Jurkat, Clone E6-1 (cell line): Measurements from ENCODE around the gene SHISAL1.

Experiments
- DNase-seq: peaks from one replicate; pipeline ENCODE4 v3.0.0-alpha.2; 2011; ENCODE audit warnings: low read depth, low spot score
- H3K4me3 ChIP-seq: 2 replicates; pipeline ENCODE4 v1.5.1; 2011; ENCODE audit warnings: mild to moderate bottlenecking, low read length, control low read depth, moderate library complexity

Gene SHISAL1

DNA sequence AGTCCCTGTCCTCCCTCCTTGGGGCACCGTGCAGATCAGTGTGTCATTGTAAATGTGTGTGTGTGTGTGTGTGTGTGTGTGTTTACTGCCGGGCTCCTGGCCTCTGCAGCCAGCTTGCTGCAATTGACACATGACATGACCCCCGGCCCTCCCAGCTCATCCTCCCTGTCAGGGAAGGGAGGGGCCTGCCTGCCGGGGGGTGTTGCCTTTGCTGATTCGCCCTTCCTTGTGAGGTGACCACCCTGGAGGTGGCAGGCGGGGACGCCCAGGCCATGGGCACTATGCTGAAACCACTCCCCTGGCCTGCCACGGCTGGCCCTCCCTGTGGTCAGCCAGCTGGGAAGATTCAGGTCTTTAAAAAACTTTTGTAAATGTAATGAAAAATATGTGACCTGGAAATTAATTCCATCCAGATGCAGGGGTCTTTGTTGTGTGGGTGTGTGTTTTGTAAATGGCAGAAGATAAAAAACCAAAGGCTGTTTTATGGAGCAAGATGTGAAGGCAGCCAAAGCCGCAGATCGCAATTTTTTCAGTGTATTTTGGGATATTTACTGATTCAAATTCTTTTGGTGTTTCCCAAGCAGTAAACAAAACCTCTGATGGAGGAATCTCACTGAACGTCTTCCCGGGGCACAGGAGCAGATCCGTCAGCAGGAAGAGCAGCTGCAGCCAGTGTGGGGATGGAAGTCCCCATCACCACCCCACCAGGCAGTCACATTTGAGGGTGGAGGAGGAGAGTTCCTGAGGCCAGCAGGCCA, 23.2 kb downstream of the SHISAL1 start:
- H3K4me3 ChIP-seq = no peak overlapping the region
- DNase-seq = no peak

DNA sequence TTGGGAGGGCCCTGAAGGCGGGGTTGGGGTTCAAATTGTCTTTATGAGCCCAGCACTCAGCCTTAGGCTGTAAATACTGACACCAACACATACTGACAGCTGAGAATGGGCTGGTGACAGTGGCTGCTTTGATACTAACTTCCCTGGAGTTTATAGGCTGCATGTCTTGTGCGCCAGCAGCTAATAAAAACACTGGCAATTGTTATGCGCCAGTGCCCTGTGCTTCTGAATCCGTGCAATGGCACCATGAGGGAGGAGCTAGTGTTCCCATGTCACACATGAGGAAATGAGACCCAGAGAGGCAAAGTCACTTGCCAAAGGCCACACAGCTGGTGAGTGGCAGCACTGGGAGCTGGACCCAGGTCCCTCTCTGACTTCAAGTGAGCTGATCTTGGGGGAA, 23.8 kb downstream of the SHISAL1 start:
- H3K4me3 ChIP-seq = no peak overlapping the region
- DNase-seq = no peak

DNA sequence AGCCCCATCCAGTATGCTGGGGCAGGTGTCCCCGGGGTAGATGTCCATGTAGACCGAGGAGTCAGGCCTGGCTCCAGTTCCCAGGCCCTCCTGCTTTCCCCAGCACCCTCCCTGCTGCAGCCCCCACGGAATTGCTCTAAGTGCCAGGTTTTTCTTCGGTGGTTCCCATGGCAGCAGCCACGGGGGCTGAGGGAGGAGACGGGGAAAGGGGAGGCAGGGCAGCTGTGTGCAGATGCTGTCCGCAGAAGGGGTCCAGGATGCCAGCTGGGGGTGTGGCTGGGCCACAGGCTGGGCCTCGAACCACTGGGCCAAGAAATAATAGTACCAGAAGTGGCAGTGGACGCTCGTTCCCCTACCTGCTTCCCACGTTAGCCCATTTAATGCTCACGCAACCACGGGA, 25.0 kb downstream of the SHISAL1 start:
- H3K4me3 ChIP-seq = no peak overlapping the region

DNA sequence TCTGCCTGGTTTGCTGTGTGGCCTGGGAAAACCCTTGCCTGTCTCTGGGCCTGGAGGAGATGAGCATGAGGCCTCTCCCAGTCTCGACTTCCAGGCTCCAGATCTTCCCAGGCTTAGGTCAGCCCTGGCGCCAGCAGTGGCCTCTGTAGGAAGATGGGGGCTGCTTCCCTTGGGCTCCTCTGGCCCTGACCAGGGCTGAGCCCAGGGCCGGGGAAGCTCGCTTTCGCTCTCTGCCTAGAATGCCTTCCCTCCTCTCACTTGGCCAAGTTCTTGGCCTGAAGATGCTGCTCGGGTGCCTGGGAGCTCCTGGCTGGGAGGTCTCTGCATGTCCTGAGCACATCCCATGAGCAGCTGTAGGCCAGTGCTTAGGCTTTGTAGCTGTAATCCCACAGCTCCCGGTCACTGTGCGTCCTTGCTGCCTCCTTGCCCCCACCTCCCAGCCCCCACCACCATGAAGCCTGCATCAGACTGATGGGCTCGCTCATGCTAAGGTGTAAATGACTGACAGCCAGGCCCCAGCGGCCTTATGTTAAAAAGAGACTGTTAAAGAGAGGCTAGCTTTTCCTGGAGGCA, 25.5 kb downstream of the SHISAL1 start:
- H3K4me3 ChIP-seq = no peak overlapping the region
- no peak for DNase-seq

More for the DNA sequence above, 25.0 kb downstream of the SHISAL1 start:
- no peak for DNase-seq

DNA sequence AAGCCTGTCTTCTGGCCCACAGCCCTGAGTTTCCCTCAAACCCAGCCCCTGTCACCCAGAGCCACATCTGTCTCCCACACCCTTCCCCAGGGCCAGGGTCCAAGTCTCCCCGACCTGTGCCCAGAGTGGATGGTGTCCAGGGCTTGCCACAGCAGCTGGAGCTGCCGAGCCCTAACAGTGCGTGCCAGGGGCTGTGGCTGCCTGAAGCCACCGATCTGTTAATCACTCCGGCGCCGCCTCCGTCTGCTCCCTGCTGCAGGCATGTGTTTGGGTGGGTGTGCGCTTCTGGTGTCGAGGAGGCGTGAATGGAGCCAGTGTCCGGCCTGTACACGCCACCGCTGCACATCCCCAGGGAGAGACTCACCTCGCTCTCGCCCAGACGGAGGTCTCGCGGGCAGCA, 26.1 kb downstream of the SHISAL1 start:
- H3K4me3 ChIP-seq = no peak overlapping the region
- DNase-seq = no peak

DNA sequence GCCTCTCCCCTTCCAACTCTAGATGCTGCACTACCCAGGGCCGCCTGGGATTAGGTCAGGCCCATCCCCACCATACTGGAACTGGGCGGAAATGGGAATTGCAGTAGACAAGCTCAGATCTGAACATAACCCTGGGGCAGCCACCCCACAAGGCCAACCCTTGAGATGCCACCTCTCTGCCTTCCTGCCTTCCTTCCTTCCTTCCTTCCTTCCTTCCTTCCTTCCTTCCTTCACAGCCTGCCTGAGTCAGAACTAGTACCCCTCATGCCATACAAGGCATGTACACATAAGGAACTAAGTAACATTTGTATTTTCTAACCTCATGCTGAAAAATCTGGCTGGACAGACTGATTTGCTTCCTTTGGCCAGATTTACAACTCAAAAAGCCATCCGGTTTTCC, 28.0 kb downstream of the SHISAL1 start:
- DNase-seq = no peak
- H3K4me3 ChIP-seq = no peak overlapping the region

DNA sequence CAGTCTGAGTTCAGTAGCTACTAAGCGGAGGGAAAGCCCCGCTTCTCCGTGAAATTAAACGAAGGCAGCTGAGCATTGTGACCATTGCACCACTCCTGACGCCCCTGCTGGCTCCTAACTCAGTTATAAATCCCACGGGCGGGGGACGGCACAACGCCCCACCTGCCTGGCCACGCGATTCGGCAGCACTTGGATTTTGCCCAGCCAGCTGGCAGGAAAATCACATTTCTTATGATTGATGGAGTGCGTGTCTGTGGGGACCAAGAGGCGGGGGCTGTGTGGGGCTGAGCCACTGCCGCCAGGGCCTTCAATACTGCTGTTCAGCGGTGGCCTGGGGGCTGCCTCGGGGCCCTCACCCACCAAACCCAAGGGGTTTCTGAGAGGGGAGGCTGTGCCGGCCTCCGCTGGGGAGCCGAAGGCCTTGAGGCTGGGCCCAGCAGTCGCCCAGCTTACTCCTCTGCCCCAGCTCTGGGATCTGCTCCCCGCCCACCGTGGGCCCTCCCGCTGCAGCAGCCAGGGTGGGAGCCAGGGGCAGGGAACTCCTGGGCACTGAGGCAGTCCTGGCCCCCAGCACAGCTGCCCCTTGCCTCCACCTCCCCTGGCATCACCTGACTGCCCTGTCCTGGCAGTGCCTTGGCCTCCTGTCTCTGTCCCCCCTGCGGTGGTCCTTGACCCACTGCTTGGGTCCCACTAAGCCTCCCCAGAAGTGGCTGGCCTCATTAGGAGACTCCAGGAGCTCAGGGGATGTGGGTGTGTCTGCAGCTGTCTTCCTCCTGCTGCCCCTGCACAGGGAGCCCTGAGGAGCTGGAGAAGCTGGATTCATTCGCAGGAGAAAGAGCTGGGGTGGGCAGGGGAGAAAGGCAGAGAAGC, 30.7 kb downstream of the SHISAL1 start:
- no peak overlapping the region for H3K4me3 ChIP-seq
- DNase-seq = no peak

DNA sequence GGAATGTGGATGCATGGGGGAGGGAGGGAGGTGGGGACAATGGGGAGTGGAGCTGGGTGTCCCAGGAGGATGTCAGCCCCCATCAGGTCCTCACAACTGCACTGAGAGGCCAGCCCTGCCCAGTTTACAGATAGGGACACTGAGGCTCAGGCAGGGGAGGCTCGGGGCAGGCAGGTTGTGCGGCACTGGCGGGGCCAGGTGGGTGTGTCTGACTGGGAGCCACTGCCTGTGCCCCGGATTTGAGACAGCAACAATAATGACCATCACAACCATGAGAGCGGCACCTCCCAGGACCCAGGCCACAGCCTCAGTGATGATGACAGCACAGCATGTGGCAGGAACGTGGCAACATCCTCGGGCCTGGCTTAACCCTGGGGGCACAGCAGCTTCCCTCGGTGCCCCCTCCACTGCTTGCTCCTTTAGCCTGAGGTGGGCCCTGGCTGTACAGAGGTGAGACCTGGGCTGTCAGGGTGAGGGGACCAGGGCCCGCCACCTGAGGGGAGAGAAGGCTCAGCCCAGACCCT, 32.0 kb downstream of the SHISAL1 start:
- DNase-seq = no peak
- no peak overlapping the region for H3K4me3 ChIP-seq

DNA sequence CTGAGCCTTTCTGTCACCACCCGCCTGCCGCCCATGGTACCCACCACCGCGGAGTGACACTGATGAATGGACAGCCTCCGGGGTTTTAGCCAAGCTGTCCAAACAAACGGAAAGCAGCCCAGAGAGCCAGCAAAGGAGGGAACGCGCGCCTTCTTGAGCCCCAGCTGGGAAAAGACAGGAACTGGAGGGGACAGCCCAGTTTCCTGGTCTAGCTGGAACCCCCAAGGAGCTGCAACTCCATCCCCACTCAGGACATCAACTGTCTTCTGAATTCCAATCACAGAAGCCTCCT, 33.7 kb downstream of the SHISAL1 start:
- no peak for DNase-seq
- no peak overlapping the region for H3K4me3 ChIP-seq

DNA sequence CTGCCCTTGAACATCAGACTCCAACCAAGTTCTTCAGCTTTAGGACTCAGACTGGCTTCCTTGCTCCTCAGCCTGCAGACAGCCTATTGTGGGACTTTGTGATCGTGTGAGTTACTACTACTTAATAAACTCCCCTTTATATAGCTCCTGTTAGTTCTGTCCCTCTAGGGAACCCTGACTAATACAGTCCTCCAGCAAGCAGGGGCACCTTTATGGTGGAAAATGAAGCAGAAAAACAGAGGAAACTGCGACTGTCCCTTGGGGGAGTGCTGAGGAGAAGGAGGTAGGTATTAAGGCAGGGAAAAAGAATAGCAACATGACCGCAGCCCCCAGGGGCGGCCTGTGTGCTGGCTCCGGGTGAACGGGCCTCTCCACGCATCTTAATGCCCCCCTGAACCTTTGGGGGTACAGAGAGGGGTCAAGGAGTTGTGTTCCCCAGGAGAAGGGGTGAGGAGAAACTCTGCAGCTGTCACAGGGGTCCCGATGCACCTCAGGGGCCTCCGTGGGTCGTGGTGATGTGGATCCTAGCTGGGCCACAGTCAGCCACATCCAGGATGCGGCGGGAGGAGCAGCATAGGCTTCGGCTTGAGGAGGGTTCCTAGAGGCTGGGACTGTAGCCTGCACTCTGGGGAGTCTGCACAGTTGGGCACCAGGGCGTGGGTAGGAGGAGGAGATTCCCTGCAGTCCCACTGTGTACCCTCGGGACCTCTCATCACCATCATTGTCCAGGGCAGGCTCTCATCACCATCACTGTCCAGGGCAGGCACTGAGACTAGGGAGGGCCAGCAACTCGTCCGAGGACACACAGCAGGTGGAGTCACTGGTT, 34.3 kb downstream of the SHISAL1 start:
- H3K4me3 ChIP-seq = no peak overlapping the region
- DNase-seq = no peak

DNA sequence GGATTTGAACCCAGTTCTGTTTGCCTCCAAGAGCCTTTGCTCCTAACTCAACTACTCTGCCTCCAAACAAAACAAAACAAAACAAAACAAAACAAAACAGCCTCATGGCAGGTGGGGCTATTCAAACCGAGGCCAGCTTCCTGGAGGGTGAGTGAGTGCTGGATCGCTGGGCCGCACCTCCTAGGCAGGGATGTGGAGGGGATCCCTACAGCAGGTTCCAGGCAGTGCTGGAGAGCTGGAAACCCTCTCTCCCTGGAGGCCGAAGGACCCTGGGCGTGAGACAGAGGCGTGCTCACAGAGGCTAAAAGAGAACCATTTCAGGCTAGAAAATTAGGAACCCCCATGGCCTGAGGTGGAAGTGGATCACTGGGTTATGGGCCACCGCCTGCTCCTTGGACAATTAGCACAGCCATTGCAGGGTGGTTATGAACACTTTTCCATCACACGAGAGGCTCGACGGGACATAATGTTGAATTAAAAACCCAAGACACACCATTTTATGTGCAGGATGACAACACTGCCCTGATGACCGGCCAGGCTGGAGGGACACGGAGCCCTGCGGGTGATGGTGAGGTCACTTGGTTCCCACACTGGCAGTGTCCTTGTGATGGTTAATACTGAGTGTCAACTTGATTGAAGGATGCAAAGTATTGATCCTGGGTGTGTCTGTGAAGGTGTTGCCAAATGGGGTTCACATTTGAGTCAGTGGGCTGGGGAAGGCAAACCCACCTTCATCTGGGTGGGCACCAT, 35.2 kb downstream of the SHISAL1 start:
- H3K4me3 ChIP-seq = no peak overlapping the region
- DNase-seq = no peak

DNA sequence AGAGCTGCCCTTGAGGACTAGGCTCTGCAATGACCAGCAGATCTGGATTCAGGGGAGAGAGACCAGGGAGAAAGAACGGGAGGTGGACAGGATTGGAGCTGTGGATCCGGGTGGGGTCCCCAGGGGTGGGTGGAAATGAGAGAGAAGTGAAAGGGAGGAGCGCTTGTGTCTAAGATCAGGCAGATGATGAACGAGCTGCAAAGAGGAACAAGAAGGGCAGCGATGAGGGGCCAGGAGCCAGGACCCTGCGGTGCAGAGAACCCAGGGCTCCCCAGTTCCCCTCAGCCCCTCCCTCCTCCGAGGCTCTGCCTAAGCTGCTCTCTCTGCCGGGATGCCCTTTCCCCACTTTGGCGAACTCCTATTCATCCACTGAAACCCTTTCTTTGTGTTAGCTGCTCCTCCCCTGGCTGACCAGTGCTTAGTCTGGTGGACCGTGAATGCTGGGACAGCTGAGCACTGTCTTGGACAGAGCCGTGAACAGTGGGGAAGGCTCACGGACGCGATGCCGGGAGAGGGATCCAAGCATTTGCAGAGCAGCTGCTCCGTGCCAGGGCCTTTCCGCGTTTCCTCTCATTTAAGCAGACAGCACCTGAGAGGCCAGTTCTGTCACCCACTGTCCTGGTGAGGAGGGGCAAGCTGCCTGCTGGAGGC, 35.9 kb downstream of the SHISAL1 start:
- no peak for DNase-seq
- H3K4me3 ChIP-seq = no peak overlapping the region

DNA sequence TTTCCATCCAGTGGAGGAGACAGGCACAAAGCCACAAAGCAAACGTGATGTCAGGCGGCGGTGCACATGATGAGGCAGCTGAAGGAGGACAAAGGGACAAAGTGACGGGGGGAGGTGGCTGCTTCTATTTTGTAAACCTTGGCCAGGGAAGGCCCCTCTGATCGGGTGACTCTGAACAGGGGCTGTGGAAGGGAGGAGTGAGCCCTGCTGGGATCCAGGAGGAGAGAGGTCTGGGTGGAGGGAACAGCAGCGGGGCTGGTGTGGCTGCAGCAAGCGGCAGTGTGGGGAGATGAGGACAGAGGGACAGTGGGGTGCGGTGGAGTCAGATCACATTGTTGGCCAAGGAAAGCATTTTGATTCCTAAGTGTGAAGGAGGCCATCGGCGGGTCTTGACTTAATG, 36.7 kb downstream of the SHISAL1 start:
- no peak for DNase-seq
- H3K4me3 ChIP-seq = no peak overlapping the region

DNA sequence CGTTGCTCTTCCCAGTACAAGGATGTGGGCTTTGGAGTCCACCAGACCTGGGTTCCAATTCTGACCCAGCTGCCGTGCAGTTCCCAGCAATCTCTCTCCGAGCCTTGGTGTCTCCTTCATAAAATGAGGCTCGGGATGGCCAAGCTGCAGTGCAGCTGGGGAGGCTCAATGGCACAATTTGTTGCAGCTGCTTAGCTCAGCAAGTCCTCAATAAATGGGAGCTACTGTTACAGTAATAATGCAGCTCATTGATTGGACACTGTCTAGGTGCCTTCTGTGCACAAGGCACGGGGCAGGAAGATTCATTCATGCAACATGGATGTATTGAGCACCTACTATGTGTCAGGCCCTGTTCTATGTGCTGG, 37.1 kb downstream of the SHISAL1 start:
- H3K4me3 ChIP-seq = no peak overlapping the region
- no peak for DNase-seq

DNA sequence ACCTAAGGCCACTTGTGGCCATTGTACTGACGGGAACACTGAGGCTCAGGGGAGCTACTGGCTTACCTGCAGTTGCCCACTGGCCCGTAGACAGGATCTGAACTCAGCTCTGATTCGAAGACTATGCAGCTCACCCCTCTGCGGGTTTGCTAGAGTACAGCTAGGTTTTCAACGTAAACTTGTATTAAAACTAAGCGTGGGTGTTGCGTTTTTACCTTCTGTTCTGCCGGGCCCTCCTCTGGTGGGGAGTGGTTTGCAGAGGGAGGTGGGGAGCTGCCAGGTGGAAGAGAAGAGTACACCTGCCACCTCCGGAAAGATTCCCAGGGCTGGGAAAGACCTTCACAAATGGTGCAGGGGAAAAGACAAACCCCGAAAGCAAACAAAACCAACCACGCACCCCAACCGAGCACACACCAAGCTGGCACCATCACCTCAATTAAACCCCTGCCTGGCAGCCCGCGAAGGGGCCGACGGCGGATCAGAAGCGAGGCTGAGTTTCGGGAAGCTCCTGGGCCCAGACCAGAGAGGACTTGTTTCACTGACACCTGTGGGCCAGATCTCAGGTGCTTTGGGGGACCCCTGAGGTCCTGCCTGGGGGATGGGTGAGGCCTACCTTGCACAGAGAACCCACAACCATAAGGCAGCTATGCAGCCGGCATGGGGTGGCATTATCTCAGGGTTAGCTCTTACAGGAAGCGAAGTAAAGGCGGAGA, 37.7 kb downstream of the SHISAL1 start:
- no peak overlapping the region for H3K4me3 ChIP-seq
- no peak for DNase-seq

DNA sequence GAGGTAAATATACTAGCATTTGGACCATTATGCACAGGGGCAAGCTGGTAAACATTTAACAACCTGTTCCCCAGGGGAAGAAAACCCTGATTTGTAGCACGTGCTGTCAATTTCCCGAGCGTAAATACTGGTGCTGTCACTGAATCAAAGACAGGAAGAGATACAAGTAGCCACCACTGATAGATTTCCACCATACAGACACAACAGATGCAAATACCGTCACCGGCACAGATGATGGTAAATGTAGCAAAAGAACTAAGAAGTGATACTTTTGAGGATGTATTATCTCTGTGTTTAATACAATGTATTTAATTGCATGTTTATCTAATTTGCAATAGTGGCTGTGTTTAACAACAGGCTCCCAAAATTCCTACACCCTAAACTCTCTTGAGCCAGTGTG, 39.6 kb downstream of the SHISAL1 start:
- DNase-seq = no peak
- no peak overlapping the region for H3K4me3 ChIP-seq

DNA sequence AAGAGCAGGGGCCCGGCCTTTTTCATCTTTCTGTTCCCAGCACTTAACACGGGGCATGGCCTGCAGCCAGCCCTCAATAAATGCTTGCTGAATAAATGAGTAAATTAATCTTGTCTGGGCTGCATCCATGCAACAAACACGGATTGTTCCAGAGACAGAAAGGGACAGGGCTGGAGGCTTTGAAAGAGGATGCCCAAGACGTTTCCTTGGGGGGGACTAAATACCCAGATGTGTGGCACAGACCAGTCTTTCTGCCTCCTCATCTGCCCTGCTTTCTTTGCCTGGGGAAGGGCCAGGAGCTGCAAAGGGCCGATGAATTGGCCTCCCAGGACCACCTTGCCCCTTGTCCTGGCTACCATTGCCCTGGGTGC, 40.4 kb downstream of the SHISAL1 start:
- H3K4me3 ChIP-seq = no peak overlapping the region
- no peak for DNase-seq
